ENCODE results near the gene SERINC1. TPM values are rescaled to one million over a fixed set of nuclear protein-coding genes. Genes with fewer than 3 reads are reported as not detected.

The SERINC1 gene
- total RNA-seq, 1 experiment from 2014 or later, result 131 TPM

- no peaks in the 10 kb centered on the region; the same call in 1 of the 2 replicates for H3K9me3 ChIP-seq (ENCODE audit: control insufficient read depth, insufficient read depth, low read depth, low read length)
- ChIA-PET POLR2A (no interaction called here), CTCF (no interaction called here)
- no TSS peak for BruUV-seq (replicated peaks)
- intact Hi-C loops (cut with micrococcal nuclease; ENCODE audit: unreplicated experiment), result no loop called here
- peaks cover 11% of the 10 kb centered on the region for H3K4me1 ChIP-seq (ENCODE audit: control insufficient read depth, insufficient read depth, low read length)
- ATAC-seq (no peak), DNase-seq (ENCODE audit: low read depth, low spot score) (no peak)
- H3K27ac ChIP-seq (ENCODE audit: low read length), result no peak overlapping the region
- no peak; the same call in 1 of the 2 replicates for TF ChIP-seq CTCF (IDR thresholded peaks at IDR 0.05)
- no peak for TF ChIP-seq SIN3A (IDR thresholded peaks at IDR 0.05; ENCODE audit: borderline replicate concordance, insufficient read depth, low read depth, low read length)
- TF ChIP-seq REST (IDR thresholded peaks at IDR 0.05; ENCODE audit: insufficient read depth in 1 of 2, low read depth in 2 of 2, low read length in 1 of 2), result no peak
- no peak for TF ChIP-seq POLR2AphosphoS5 (IDR thresholded peaks at IDR 0.05; ENCODE audit: low read depth, low read length)
- TF ChIP-seq TCF7L2 (IDR thresholded peaks at IDR 0.05; ENCODE audit: low read depth, low read length), result no peak
- in situ Hi-C loops (cut with HindIII; ENCODE audit: low pct_unique_long_range_greater_than_20kb, low sequenced_read_pairs), result no loop called here
- no peaks in the 10 kb centered on the region; the same call in 1 of the 2 replicates for H3K36me3 ChIP-seq (ENCODE audit: control insufficient read depth, insufficient read depth, low read length)
- H3K4me3 ChIP-seq (ENCODE audit: low read depth in 2 of 2, low read length in 2 of 2), result no peak overlapping the region
- no peaks in the 10 kb centered on the region for H3K27me3 ChIP-seq (ENCODE audit: control insufficient read depth, insufficient read depth, low read length)
Measured at GRCh38 chr6:122405417-122405816, 66.2 kb downstream of the SERINC1 start.

- in situ Hi-C loops (cut with HindIII; ENCODE audit: low pct_unique_long_range_greater_than_20kb, low sequenced_read_pairs), result no loop called here
- no TSS peak for BruUV-seq (replicated peaks)
- DNase-seq (ENCODE audit: low read depth, low spot score) (no peak), ATAC-seq (no peak)
- Histone ChIP-seq H3K27ac (ENCODE audit: low read length) (no peak overlapping the region), H3K36me3 (ENCODE audit: control insufficient read depth, insufficient read depth, low read length) (no peaks in the 10 kb centered on the region; the same call in 1 of the 2 replicates), H3K4me3 (ENCODE audit: low read depth in 2 of 2, low read length in 2 of 2) (no peak overlapping the region), H3K4me1 (ENCODE audit: control insufficient read depth, insufficient read depth, low read length) (peaks cover 11% of the 10 kb centered on the region), H3K9me3 (ENCODE audit: control insufficient read depth, insufficient read depth, low read depth, low read length) (no peaks in the 10 kb centered on the region; the same call in 1 of the 2 replicates), H3K27me3 (ENCODE audit: control insufficient read depth, insufficient read depth, low read length) (no peaks in the 10 kb centered on the region)
- intact Hi-C loops (cut with micrococcal nuclease; ENCODE audit: unreplicated experiment), result no loop called here
- ChIA-PET CTCF (no interaction called here), POLR2A (no interaction called here)
- TF ChIP-seq REST (IDR thresholded peaks at IDR 0.05; ENCODE audit: insufficient read depth in 1 of 2, low read depth in 2 of 2, low read length in 1 of 2) (no peak), TCF7L2 (IDR thresholded peaks at IDR 0.05; ENCODE audit: low read depth, low read length) (no peak), CTCF (IDR thresholded peaks at IDR 0.05) (no peak), SIN3A (IDR thresholded peaks at IDR 0.05; ENCODE audit: borderline replicate concordance, insufficient read depth, low read depth, low read length) (no peak), POLR2AphosphoS5 (IDR thresholded peaks at IDR 0.05; ENCODE audit: low read depth, low read length) (no peak)
Measured at GRCh38 chr6:122404444-122404843, 67.2 kb downstream of the SERINC1 start.

All from Panc1 (cell line).